HUES48 (cell line): ENCODE measurements around the gene C2orf92.
A peak's percentile ranks its signal among the peaks of the same experiment; 100 is the strongest.
"Not testable (repeated sequence)": the region's sequence is repeated elsewhere in the genome, so short reads cannot be mapped to it uniquely, and the experiment has no call there.

Experiments
- H3K27ac ChIP-seq: one replicate; pipeline ENCODE4 v1.7.0; 2013; ENCODE audit warnings: low read depth, low read length, inconsistent platforms
- H3K27me3 ChIP-seq: 2 replicates; pipeline ENCODE4 v1.6.1; 2013; ENCODE audit warnings: mild to moderate bottlenecking, low read length; ENCODE audit not compliant: control insufficient read depth, insufficient read depth
- H3K36me3 ChIP-seq: 2 replicates; pipeline ENCODE4 v1.6.1; 2013; ENCODE audit warnings: low read length; ENCODE audit not compliant: control insufficient read depth, insufficient read depth
- H3K4me1 ChIP-seq: 2 replicates; pipeline ENCODE4 v1.6.1; 2013; ENCODE audit warnings: mild to moderate bottlenecking, low read length; ENCODE audit not compliant: control insufficient read depth, insufficient read depth
- H3K4me3 ChIP-seq: 2 replicates; pipeline ENCODE4 v1.5.1; 2013; ENCODE audit warnings: mild to moderate bottlenecking, low read depth, low read length
- H3K9ac ChIP-seq: 2 replicates; pipeline ENCODE4 v1.6.1; 2013; ENCODE audit warnings: mild to moderate bottlenecking, low read depth, low read length, moderate library complexity
- H3K9me3 ChIP-seq: 2 replicates; pipeline ENCODE4 v1.6.1; 2013; ENCODE audit warnings: low read length; ENCODE audit not compliant: control insufficient read depth, insufficient read depth

C2orf92 gene

GRCh38 chr2:97673182-97673914, 3.8 kb downstream of the C2orf92 start:
- Histone ChIP-seq H3K9me3 (no peaks in the 10 kb centered on the region), H3K27ac (no peak overlapping the region), H3K4me3 (no peak overlapping the region), H3K36me3 (no peaks in the 10 kb centered on the region), H3K9ac (no peak overlapping the region), H3K27me3 (no peaks in the 10 kb centered on the region), H3K4me1 (peaks cover 13% of the 10 kb centered on the region)

- Histone ChIP-seq H3K4me1 (peaks cover 13% of the 10 kb centered on the region), H3K27me3 (no peaks in the 10 kb centered on the region), H3K36me3 (no peaks in the 10 kb centered on the region), H3K4me3 (no peak overlapping the region), H3K27ac (no peak overlapping the region), H3K9me3 (no peaks in the 10 kb centered on the region), H3K9ac (no peak overlapping the region)
Observed at GRCh38 chr2:97673915-97674283, 4.4 kb downstream of the C2orf92 start.

- peak overlapping the region; percentile 57 for H3K27ac ChIP-seq
- H3K27me3 ChIP-seq: no peaks in the 10 kb centered on the region
- H3K36me3 ChIP-seq: no peaks in the 10 kb centered on the region
- H3K9ac ChIP-seq: no peak overlapping the region
- peaks cover 13% of the 10 kb centered on the region for H3K4me1 ChIP-seq
- H3K9me3 ChIP-seq: peaks cover 3% of the 10 kb centered on the region
- H3K4me3 ChIP-seq: no peak overlapping the region
Observed at GRCh38 chr2:97675430-97676113, 6.1 kb downstream of the C2orf92 start.

GRCh38 chr2:97676620-97677019, 7.1 kb downstream of the C2orf92 start:
- peaks cover 13% of the 10 kb centered on the region for H3K4me1 ChIP-seq
- no peak overlapping the region for H3K9ac ChIP-seq
- H3K36me3 ChIP-seq: no peaks in the 10 kb centered on the region

GRCh38 chr2:97677480-97677879, 8.0 kb downstream of the C2orf92 start:
- no peaks in the 10 kb centered on the region for H3K27me3 ChIP-seq
- H3K9ac ChIP-seq: no peak overlapping the region
- H3K4me3 ChIP-seq: no peak overlapping the region
- H3K36me3 ChIP-seq: no peaks in the 10 kb centered on the region
- peaks cover 3% of the 10 kb centered on the region for H3K9me3 ChIP-seq
- H3K4me1 ChIP-seq: peaks cover 13% of the 10 kb centered on the region
- H3K27ac ChIP-seq: no peak overlapping the region

More at GRCh38 chr2:97676620-97677019, 7.1 kb downstream of the C2orf92 start:
- Histone ChIP-seq H3K27ac (no peak overlapping the region), H3K9me3 (peaks cover 3% of the 10 kb centered on the region), H3K4me3 (no peak overlapping the region), H3K27me3 (no peaks in the 10 kb centered on the region)

- H3K36me3 ChIP-seq: no peaks in the 10 kb centered on the region
- H3K27ac ChIP-seq: no peak overlapping the region
- no peak overlapping the region for H3K4me3 ChIP-seq
- H3K27me3 ChIP-seq: no peaks in the 10 kb centered on the region
- H3K4me1 ChIP-seq: peaks cover 13% of the 10 kb centered on the region
- peaks cover 3% of the 10 kb centered on the region for H3K9me3 ChIP-seq
- H3K9ac ChIP-seq: no peak overlapping the region
Observed at GRCh38 chr2:97678298-97678697, 8.8 kb downstream of the C2orf92 start.

GRCh38 chr2:97687235-97687634, 17.7 kb downstream of the C2orf92 start:
- not testable (repeated sequence) for H3K27ac ChIP-seq, H3K4me3 ChIP-seq

GRCh38 chr2:97688062-97688827, 18.7 kb downstream of the C2orf92 start:
- Histone ChIP-seq H3K4me3 (no peak overlapping the region), H3K27me3 (no peaks in the 10 kb centered on the region), H3K4me1 (peaks cover 14% of the 10 kb centered on the region), H3K27ac (no peak overlapping the region), H3K9me3 (no peaks in the 10 kb centered on the region), H3K9ac (no peak overlapping the region), H3K36me3 (no peaks in the 10 kb centered on the region)

More at GRCh38 chr2:97687235-97687634, 17.7 kb downstream of the C2orf92 start:
- H3K9ac ChIP-seq, H3K27me3 ChIP-seq, H3K36me3 ChIP-seq, H3K9me3 ChIP-seq: not testable (repeated sequence)
- H3K4me1 ChIP-seq: peaks cover 14% of the 10 kb centered on the region

- H3K4me3 ChIP-seq: no peak overlapping the region
- no peaks in the 10 kb centered on the region for H3K36me3 ChIP-seq
- H3K27ac ChIP-seq: no peak overlapping the region
- H3K27me3 ChIP-seq: no peaks in the 10 kb centered on the region
- no peaks in the 10 kb centered on the region for H3K9me3 ChIP-seq
- peaks cover 14% of the 10 kb centered on the region for H3K4me1 ChIP-seq
- no peak overlapping the region for H3K9ac ChIP-seq
Observed at GRCh38 chr2:97691166-97691565, 21.7 kb downstream of the C2orf92 start.

- Histone ChIP-seq H3K9me3 (no peaks in the 10 kb centered on the region), H3K27ac (no peak overlapping the region), H3K27me3 (no peaks in the 10 kb centered on the region), H3K4me1 (peaks cover 12% of the 10 kb centered on the region), H3K36me3 (no peaks in the 10 kb centered on the region), H3K9ac (no peak overlapping the region), H3K4me3 (no peak overlapping the region)
Observed at GRCh38 chr2:97693476-97693875, 24.0 kb downstream of the C2orf92 start.

- H3K4me1 ChIP-seq: peaks cover 10% of the 10 kb centered on the region
- H3K9me3 ChIP-seq: no peaks in the 10 kb centered on the region
- 0 out of 2 replicates have a peak, but pooled peaks cover 4% of the 10 kb centered on the region for H3K27me3 ChIP-seq
- H3K36me3 ChIP-seq: no peaks in the 10 kb centered on the region
- no peak overlapping the region for H3K9ac ChIP-seq
- no peak overlapping the region for H3K4me3 ChIP-seq
- H3K27ac ChIP-seq: no peak overlapping the region
Observed at GRCh38 chr2:97695744-97696143, 26.2 kb downstream of the C2orf92 start.
